IPS-20b (cell line): ENCODE results near the gene TNNT2.

Experiments used
- H3K27ac ChIP-seq: one replicate; pipeline ENCODE4 v1.5.1; 2013; ENCODE audit warnings: low read length
- H3K27me3 ChIP-seq: 2 replicates; pipeline ENCODE4 v1.6.1; 2013; ENCODE audit warnings: mild to moderate bottlenecking, low read length, inconsistent platforms; ENCODE audit not compliant: insufficient read depth
- H3K36me3 ChIP-seq: 2 replicates; pipeline ENCODE4 v1.6.1; 2013; ENCODE audit warnings: low read depth, mild to moderate bottlenecking, inconsistent platforms, low read length, moderate library complexity; ENCODE audit not compliant: insufficient read depth
- H3K4me1 ChIP-seq: 2 replicates; pipeline ENCODE4 v1.6.1; 2013; ENCODE audit warnings: mild to moderate bottlenecking, control low read depth, inconsistent platforms, low read length, moderate library complexity; ENCODE audit not compliant: insufficient read depth
- H3K4me3 ChIP-seq: 2 replicates; pipeline ENCODE4 v1.5.1; 2013; ENCODE audit warnings: mild to moderate bottlenecking, low read length, inconsistent platforms
- H3K9ac ChIP-seq: 2 replicates; pipeline ENCODE4 v1.6.1; 2013; ENCODE audit warnings: low read depth, mild to moderate bottlenecking, inconsistent platforms, low read length, moderate library complexity
- H3K9me3 ChIP-seq: 2 replicates; pipeline ENCODE4 v1.6.1; 2013; ENCODE audit warnings: mild to moderate bottlenecking, low read depth, low read length, inconsistent platforms; ENCODE audit not compliant: insufficient read depth

TNNT2 gene

GRCh38 chr1:201316556-201316955 lies 60.9 kb downstream of the TNNT2 start:
- no peaks in the 10 kb centered on the region for H3K27me3 ChIP-seq
- no peaks in the 10 kb centered on the region for H3K9me3 ChIP-seq

GRCh38 chr1:201313086-201313485 lies 64.4 kb downstream of the TNNT2 start:
- no peak overlapping the region for H3K4me3 ChIP-seq
- no peaks in the 10 kb centered on the region for H3K9me3 ChIP-seq
- H3K4me1 ChIP-seq, result peaks cover 2% of the 10 kb centered on the region; the same call in 1 of the 2 replicates
- no peak overlapping the region for H3K27ac ChIP-seq
- H3K27me3 ChIP-seq, result peaks cover 19% of the 10 kb centered on the region
- no peak overlapping the region for H3K9ac ChIP-seq
- no peaks in the 10 kb centered on the region for H3K36me3 ChIP-seq

More at GRCh38 chr1:201316556-201316955, 60.9 kb downstream of the TNNT2 start:
- H3K36me3 ChIP-seq, result no peaks in the 10 kb centered on the region
- H3K9ac ChIP-seq, result no peak overlapping the region
- H3K4me3 ChIP-seq, result no peak overlapping the region
- no peak overlapping the region for H3K27ac ChIP-seq
- no peaks in the 10 kb centered on the region for H3K4me1 ChIP-seq

GRCh38 chr1:201312298-201312697 lies 65.2 kb downstream of the TNNT2 start:
- Histone ChIP-seq H3K9ac (no peak overlapping the region), H3K27ac (no peak overlapping the region), H3K4me1 (peaks cover 2% of the 10 kb centered on the region; the same call in 1 of the 2 replicates), H3K36me3 (no peaks in the 10 kb centered on the region), H3K9me3 (no peaks in the 10 kb centered on the region), H3K4me3 (no peak overlapping the region), H3K27me3 (peaks cover 19% of the 10 kb centered on the region)

DNA sequence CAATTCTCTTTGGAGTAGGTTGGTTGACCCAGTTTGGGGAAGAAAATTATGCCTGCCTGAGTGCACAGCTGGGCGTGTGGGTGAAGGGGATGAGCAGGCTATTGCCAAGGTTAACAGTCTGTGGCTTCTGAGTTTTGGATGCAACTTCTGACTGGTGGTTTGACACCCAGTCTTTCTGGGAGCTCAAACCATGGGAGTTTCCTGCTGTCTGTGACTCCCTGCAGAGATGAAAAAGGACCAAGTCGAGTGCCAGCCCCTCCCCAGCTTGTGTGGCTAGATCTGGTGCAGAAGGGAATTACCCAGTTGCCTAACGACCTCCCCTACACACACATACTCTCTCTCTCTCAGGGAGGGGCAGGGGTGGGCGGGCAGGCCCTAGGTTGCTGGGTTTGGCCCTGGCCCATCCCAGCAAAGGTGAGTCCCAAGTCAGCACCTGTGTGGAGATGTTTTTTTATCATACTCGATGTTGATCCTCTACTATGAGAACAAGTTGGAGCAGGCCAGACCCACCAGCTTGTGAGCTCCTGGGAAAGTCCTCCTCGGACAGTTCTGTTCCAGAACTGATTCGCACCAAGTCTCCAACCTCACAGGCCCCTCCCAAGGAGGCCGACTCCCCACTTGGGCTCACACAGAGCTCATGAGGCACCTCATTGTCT lies 66.0 kb downstream of the TNNT2 start:
- Histone ChIP-seq H3K4me3 (no peak overlapping the region), H3K9ac (no peak overlapping the region), H3K4me1 (peaks cover 2% of the 10 kb centered on the region; the same call in 1 of the 2 replicates), H3K36me3 (no peaks in the 10 kb centered on the region), H3K27ac (no peak overlapping the region), H3K9me3 (no peaks in the 10 kb centered on the region), H3K27me3 (peaks cover 19% of the 10 kb centered on the region)

- H3K36me3 ChIP-seq, result no peaks in the 10 kb centered on the region
- H3K9ac ChIP-seq, result no peak overlapping the region
- peaks cover 2% of the 10 kb centered on the region; the same call in 1 of the 2 replicates for H3K4me1 ChIP-seq
- no peaks in the 10 kb centered on the region for H3K9me3 ChIP-seq
- peaks cover 19% of the 10 kb centered on the region for H3K27me3 ChIP-seq
- no peak overlapping the region for H3K27ac ChIP-seq
- no peak overlapping the region for H3K4me3 ChIP-seq
Measured at GRCh38 chr1:201310986-201311355, 66.5 kb downstream of the TNNT2 start.

- no peak overlapping the region for H3K9ac ChIP-seq
- H3K27ac ChIP-seq, result no peak overlapping the region
- H3K4me3 ChIP-seq, result no peak overlapping the region
- no peaks in the 10 kb centered on the region for H3K9me3 ChIP-seq
- H3K27me3 ChIP-seq, result peaks cover 19% of the 10 kb centered on the region
- H3K36me3 ChIP-seq, result no peaks in the 10 kb centered on the region
- peaks cover 2% of the 10 kb centered on the region; the same call in 1 of the 2 replicates for H3K4me1 ChIP-seq
Measured at GRCh38 chr1:201310251-201310985, 67.1 kb downstream of the TNNT2 start.

DNA sequence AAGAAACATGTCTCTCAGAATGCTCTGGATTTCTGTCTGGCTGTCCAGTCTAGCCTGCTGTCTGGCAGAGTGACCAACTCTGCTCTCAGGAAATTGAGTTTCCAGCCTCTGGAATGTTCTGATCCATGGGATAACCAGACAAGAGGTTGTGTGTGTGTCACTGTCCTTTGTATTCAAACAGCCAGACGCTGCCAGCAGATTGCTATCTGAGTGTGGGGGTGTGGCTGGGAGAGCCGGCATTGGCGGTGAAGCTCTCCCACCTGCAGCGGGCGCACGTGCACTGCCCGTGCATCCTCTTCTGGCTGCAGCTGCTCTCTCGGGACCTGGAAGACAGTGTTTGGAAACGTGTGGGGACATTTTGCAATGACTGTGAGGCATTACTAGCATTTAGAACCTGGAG lies 68.1 kb downstream of the TNNT2 start:
- Histone ChIP-seq H3K4me3 (no peak overlapping the region), H3K9me3 (no peaks in the 10 kb centered on the region), H3K36me3 (no peaks in the 10 kb centered on the region), H3K27me3 (peaks cover 19% of the 10 kb centered on the region), H3K4me1 (peaks cover 2% of the 10 kb centered on the region; the same call in 1 of the 2 replicates), H3K27ac (no peak overlapping the region), H3K9ac (no peak overlapping the region)
